Panc1 (cell line): Measurements from ENCODE around the gene RBMX. TPM values are rescaled to one million over a fixed set of nuclear protein-coding genes. Genes with fewer than 3 reads are reported as not detected.

Experiments used
- ATAC-seq: fragments of 200-7000 bp; cut with Tn5 transposase; 2 replicates; pipeline ENCODE4 v1.9.1; 2020; ENCODE audit warnings: mild to moderate bottlenecking, moderate library complexity
- BruUV-seq: library from RNA; stranded (reverse); fragments of 400-500 nt; replicated peaks from 2 replicates; lab custom pipeline; 2021; lab: Mats Ljungman, UMichigan
- CTCF ChIA-PET: fragments of 300-600 bp; sonication (Branson Sonifier 250); formaldehyde crosslinking; loops from one replicate; lab custom pipeline; 2022; ENCODE audit warnings: antibody characterized with exemption; lab: Charles Lee
- POLR2A ChIA-PET: fragments of 300-600 bp; sonication (Branson Sonifier 250); formaldehyde crosslinking; loops from one replicate; lab custom pipeline; 2022; ENCODE audit warnings: antibody characterized with exemption; lab: Charles Lee
- DNase-seq: peaks from one replicate; pipeline ENCODE4 v3.0.0-alpha.2; 2010; ENCODE audit warnings: low read depth, low spot score
- H3K27ac ChIP-seq: 2 replicates; pipeline ENCODE4 v1.5.1; 2011; ENCODE audit warnings: mild to moderate bottlenecking, low read length, inconsistent platforms
- H3K27me3 ChIP-seq: fragments of 200-500 bp; sonication (Bioruptor generic); 2 replicates; pipeline ENCODE4 v1.6.0; 2014; ENCODE audit warnings: low read length, inconsistent platforms; ENCODE audit not compliant: control insufficient read depth, insufficient read depth
- H3K36me3 ChIP-seq: fragments of 200-500 bp; sonication (Bioruptor generic); 2 replicates; pipeline ENCODE4 v1.5.1; 2014; ENCODE audit warnings: inconsistent platforms, mild to moderate bottlenecking, low read length, moderate library complexity; ENCODE audit not compliant: control insufficient read depth, insufficient read depth
- H3K4me1 ChIP-seq: 2 replicates; pipeline ENCODE4 v1.5.1; 2011; ENCODE audit warnings: inconsistent platforms, mild to moderate bottlenecking, low read length, moderate library complexity; ENCODE audit not compliant: control insufficient read depth, insufficient read depth
- H3K4me3 ChIP-seq, 2 experiments: 2 replicates each; pipeline ENCODE4 v1.5.1; 2011 to 2012; ENCODE audit warnings: low read depth in 2 of 2, low read length in 2 of 2, mild to moderate bottlenecking in 2 of 2, inconsistent platforms in 1 of 2, moderate library complexity in 1 of 2
- H3K9me3 ChIP-seq: fragments of 200-500 bp; sonication (Bioruptor generic); 2 replicates; pipeline ENCODE4 v1.5.1; 2014; ENCODE audit warnings: low read depth, mild to moderate bottlenecking, inconsistent platforms, low read length, moderate library complexity; ENCODE audit not compliant: control insufficient read depth, insufficient read depth
- POLR2AphosphoS5 ChIP-seq: IDR thresholded peaks from 2 replicates; pipeline ENCODE4 v1.6.1; 2012; ENCODE audit warnings: mild to moderate bottlenecking, low read depth, low read length, moderate library complexity
- REST ChIP-seq, 2 experiments: IDR thresholded peaks; 2 replicates each; pipeline ENCODE4 v1.6.1; 2011 to 2012; ENCODE audit warnings: low read depth in 2 of 2, control low read depth in 1 of 2, low read length in 1 of 2, mild to moderate bottlenecking in 1 of 2, moderate library complexity in 1 of 2; ENCODE audit not compliant: insufficient read depth in 1 of 2
- SIN3A ChIP-seq: IDR thresholded peaks from 2 replicates; pipeline ENCODE4 v1.6.1; 2012; ENCODE audit warnings: low read depth, mild to moderate bottlenecking, low read length, moderate library complexity, borderline replicate concordance; ENCODE audit not compliant: insufficient read depth
- TCF7L2 ChIP-seq: IDR thresholded peaks from 2 replicates; pipeline ENCODE4 v1.6.1; 2011; ENCODE audit warnings: mild to moderate bottlenecking, low read depth, low read length, inconsistent platforms
- in situ Hi-C: cut with HindIII; loops from 2 replicates; pipeline ENCODE4 v1.10.0; 2016; ENCODE audit warnings: low sequenced_read_pairs, low pct_unique_long_range_greater_than_20kb
- intact Hi-C: fragments of 100-400 bp; cut with micrococcal nuclease; formaldehyde crosslinking; loops from one replicate; pipeline ENCODE4 v1.10.0; 2022; ENCODE audit not compliant: unreplicated experiment
- total RNA-seq: library from RNA; stranded (reverse); gene quantifications from one replicate; pipeline ENCODE4 v1.2.1, GENCODE V29; 2021; ENCODE audit not compliant: unreplicated experiment
- TF ChIP-seq, protein P1 (sequence below): fragments of 450-650 bp; IDR thresholded peaks from 2 replicates; pipeline ENCODE4 v1.5.1; 2017; ENCODE audit warnings: mild to moderate bottlenecking

Gene RBMX
- total RNA-seq, 1 experiment from 2014 or later = 239 TPM

DNA sequence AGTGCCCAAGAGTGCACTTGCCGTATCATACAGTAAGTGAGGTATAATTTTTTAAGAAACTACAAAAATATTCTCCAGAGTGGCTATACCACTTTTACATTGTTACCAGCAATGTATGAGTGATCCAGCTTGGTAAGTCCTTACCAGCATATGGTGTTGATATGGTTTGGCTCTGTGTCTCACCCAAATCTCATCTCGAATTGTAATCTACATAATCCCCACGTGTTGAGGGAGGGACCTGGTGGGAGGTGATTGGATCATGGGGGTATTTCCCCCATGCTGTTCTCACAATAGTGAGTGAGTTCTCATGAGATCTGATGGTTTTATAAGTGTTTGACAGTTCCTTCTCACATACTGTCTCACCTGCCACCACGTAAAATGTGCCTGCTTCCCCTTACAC is 44.8 kb downstream of the RBMX start:
- Histone ChIP-seq H3K27ac (no peak overlapping the region), H3K4me3 (no peak overlapping the region), H3K4me1 (no peaks in the 10 kb centered on the region), H3K36me3 (no peaks in the 10 kb centered on the region), H3K9me3 (no peaks in the 10 kb centered on the region), H3K27me3 (no peaks in the 10 kb centered on the region)
- intact Hi-C loops = no loop called here
- ChIA-PET CTCF (no interaction called here), POLR2A (no interaction called here)
- no peak for ATAC-seq
- in situ Hi-C loops = no loop called here
- TF ChIP-seq POLR2AphosphoS5 (no peak), REST (IDR thresholded peaks at IDR 0.05; ENCODE audit: insufficient read depth in 1 of 2, low read depth in 2 of 2, low read length in 1 of 2) (no peak), SIN3A (no peak), TCF7L2 (no peak)
- TF ChIP-seq, protein P1, sequence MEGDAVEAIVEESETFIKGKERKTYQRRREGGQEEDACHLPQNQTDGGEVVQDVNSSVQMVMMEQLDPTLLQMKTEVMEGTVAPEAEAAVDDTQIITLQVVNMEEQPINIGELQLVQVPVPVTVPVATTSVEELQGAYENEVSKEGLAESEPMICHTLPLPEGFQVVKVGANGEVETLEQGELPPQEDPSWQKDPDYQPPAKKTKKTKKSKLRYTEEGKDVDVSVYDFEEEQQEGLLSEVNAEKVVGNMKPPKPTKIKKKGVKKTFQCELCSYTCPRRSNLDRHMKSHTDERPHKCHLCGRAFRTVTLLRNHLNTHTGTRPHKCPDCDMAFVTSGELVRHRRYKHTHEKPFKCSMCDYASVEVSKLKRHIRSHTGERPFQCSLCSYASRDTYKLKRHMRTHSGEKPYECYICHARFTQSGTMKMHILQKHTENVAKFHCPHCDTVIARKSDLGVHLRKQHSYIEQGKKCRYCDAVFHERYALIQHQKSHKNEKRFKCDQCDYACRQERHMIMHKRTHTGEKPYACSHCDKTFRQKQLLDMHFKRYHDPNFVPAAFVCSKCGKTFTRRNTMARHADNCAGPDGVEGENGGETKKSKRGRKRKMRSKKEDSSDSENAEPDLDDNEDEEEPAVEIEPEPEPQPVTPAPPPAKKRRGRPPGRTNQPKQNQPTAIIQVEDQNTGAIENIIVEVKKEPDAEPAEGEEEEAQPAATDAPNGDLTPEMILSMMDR = no peak
- BruUV-seq = no TSS peak
- DNase-seq = no peak

GRCh38 chrX:136829413-136829812 is 51.1 kb downstream of the RBMX start:
- POLR2A ChIA-PET = no interaction called here
- ATAC-seq = no peak
- Histone ChIP-seq H3K4me3 (no peak overlapping the region), H3K27me3 (no peaks in the 10 kb centered on the region), H3K4me1 (no peaks in the 10 kb centered on the region), H3K36me3 (no peaks in the 10 kb centered on the region), H3K9me3 (no peaks in the 10 kb centered on the region), H3K27ac (no peak overlapping the region)
- intact Hi-C loops (no loop called here), in situ Hi-C loops (no loop called here)
- BruUV-seq = no TSS peak
- CTCF ChIA-PET = interaction anchor here (0.5 kb wide), 1 partner anchor 15 kb away, joined by 4 read pairs; no protein-coding TSS in a partner anchor
- DNase-seq = no peak
- TF ChIP-seq REST (IDR thresholded peaks at IDR 0.05; ENCODE audit: insufficient read depth in 1 of 2, low read depth in 2 of 2, low read length in 1 of 2) (no peak), POLR2AphosphoS5 (no peak), TCF7L2 (no peak), SIN3A (no peak)
- TF ChIP-seq, protein P1 = no peak
